Measurements from ENCODE around the gene FAM110D. TPM values are rescaled to one million over a fixed set of nuclear protein-coding genes. Genes with fewer than 3 reads are reported as not detected.

Gene FAM110D
- total RNA-seq, 4 donors from 2014 or later = 0.57 to 9.1 (median 3.2) TPM

DNA sequence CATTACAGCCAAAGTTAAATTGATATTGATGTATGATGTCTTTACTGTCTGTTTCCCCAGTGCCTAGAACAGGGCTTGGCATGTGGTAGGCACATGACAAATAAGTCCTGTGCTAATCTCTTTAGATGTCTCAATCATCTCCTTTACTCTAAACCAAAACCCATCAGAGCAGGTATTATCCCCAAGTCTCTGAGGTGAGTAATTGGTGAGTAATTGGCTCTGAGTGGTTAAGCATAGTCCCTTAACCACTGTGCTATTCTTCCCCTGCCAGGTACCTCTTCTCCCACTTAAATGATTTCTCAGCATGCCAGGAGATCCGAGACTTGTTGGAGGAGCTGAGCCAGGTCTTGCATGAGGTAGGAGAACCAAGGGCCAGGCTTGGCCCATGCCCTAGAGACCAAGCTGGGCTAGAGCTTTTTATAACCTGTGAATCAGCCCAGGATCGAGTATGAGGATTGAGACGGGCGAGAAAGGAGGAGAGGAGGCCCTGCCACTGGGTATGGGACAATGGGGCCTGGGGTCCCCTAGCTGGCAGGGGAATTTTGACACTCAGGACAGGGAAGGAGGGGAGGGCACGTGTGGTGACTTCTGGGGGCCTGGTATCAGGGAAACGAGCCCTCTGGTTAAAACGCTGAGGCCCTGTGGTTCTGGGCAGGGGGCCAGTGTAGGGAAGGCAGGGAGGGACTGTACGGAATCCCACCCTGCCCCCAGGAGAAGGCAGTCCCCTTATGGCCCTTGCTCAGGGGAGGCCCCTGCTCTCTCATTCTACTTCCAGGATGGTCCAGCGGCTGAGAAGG, 22.9 kb downstream of the FAM110D start:
- intact Hi-C loops (cut with DNase I; ENCODE audit: low total_unique reads) = no loop called here
- no peak for DNase-seq (ENCODE audit: low spot score in 2 of 2)
- no peak overlapping the region for H3K4me3 ChIP-seq (ENCODE audit: low read depth, poor library complexity, severe bottlenecking)
- no peak for TF ChIP-seq POLR2A (IDR thresholded peaks at IDR 0.05)
- TF ChIP-seq, protein P1, sequence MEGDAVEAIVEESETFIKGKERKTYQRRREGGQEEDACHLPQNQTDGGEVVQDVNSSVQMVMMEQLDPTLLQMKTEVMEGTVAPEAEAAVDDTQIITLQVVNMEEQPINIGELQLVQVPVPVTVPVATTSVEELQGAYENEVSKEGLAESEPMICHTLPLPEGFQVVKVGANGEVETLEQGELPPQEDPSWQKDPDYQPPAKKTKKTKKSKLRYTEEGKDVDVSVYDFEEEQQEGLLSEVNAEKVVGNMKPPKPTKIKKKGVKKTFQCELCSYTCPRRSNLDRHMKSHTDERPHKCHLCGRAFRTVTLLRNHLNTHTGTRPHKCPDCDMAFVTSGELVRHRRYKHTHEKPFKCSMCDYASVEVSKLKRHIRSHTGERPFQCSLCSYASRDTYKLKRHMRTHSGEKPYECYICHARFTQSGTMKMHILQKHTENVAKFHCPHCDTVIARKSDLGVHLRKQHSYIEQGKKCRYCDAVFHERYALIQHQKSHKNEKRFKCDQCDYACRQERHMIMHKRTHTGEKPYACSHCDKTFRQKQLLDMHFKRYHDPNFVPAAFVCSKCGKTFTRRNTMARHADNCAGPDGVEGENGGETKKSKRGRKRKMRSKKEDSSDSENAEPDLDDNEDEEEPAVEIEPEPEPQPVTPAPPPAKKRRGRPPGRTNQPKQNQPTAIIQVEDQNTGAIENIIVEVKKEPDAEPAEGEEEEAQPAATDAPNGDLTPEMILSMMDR (IDR thresholded peaks at IDR 0.05) = no peak
- 73 to 78% methylated on average over 9 of the region's 9 CpGs for WGBS, 2 donors

DNA sequence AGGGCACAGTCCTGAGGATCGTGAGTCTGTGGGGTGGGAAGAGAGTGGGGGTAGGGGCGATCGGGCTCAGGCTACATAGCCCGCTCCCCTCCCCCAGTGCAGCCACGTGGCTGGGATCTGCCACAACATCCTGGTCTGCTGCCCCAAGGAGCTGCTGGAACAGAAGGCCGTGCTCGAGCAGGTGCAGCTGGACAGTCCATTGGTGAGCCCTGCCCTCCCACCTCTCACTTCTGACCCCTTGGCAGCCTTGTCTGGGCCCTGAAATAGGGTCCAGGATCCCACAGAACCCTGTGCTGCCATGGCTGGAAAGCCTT, 23.5 kb downstream of the FAM110D start:
- no peak for TF ChIP-seq POLR2A (IDR thresholded peaks at IDR 0.05)
- TF ChIP-seq, protein P1 (IDR thresholded peaks at IDR 0.05) = no peak
- WGBS, 2 donors = 85 to 87% methylated on average over 7 of the region's 7 CpGs
- H3K4me3 ChIP-seq (ENCODE audit: low read depth, poor library complexity, severe bottlenecking) = no peak overlapping the region
- intact Hi-C loops (cut with DNase I; ENCODE audit: low total_unique reads) = no loop called here
- DNase-seq (ENCODE audit: low spot score in 2 of 2) = no peak

DNA sequence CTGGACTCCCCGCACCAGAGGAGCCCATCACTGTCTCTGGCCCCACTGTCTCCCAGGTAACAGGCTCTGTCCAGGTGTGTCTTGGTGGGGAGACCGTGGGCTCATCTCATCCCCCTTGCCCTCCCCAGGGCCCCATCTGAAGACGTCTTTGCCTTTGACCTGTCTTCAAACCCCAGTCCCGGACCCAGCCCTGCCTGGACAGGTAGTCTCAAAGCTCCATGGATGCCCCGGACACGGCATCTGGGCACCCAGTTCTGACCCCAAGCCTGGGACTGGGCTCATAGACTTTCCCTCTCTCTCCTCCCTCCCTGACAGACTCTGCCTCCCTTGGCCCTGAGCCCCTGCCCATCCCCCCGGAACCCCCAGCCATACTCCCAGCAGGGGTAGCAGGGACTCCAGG, 25.2 kb downstream of the FAM110D start:
- TF ChIP-seq, protein P1 (IDR thresholded peaks at IDR 0.05) = no peak
- no peak for TF ChIP-seq POLR2A (IDR thresholded peaks at IDR 0.05)
- H3K4me3 ChIP-seq (ENCODE audit: low read depth, poor library complexity, severe bottlenecking) = no peak overlapping the region
- intact Hi-C loops (cut with DNase I; ENCODE audit: low total_unique reads) = no loop called here
- no peak for DNase-seq (ENCODE audit: low spot score in 2 of 2)
- WGBS, 2 donors = 92 to 97% methylated on average over 7 of the region's 7 CpGs

DNA sequence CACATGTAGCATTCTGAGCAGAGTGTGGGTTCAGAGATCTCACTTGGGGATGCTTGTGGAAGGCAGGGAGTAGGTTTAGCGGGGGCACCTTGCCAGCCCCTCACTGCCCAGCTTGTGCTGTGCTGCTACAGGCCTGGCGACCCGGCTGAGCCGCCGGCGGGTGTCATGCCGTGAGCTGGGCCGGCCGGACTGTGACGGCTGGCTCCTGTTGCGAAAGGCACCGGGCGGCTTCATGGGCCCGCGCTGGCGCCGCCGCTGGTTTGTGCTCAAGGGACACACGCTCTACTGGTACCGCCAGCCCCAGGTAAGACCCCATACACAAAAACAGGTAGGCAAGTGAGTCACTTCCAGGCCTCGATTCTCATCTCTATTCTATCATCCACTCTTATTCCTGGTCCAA, 26.0 kb downstream of the FAM110D start:
- no peak overlapping the region for H3K4me3 ChIP-seq (ENCODE audit: low read depth, poor library complexity, severe bottlenecking)
- WGBS, 2 donors = 93 to 94% methylated on average over 21 of the region's 21 CpGs
- no peak for DNase-seq (ENCODE audit: low spot score in 2 of 2)
- TF ChIP-seq, protein P1 (IDR thresholded peaks at IDR 0.05) = no peak
- TF ChIP-seq POLR2A (IDR thresholded peaks at IDR 0.05) = no peak
- intact Hi-C loops (cut with DNase I; ENCODE audit: low total_unique reads) = no loop called here

DNA sequence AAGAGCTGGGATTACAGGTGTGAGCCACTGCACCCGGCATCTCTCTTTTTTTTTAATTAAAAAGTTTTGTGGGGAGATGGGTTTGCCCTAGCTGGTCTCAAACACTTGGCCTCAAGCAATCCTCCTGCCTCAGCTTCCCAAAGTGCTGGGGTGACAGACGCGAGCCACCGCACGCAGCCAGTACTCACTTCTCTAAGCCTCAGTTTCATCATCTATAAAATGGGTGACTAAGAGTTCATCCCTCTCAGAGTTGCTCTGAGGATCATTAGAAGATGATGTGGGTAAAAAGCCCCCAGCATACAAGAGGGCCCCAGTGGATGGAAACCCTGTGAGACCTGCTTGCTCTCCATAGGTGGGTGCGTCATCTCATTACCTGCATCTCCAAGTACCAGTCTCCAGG, 29.0 kb downstream of the FAM110D start:
- TF ChIP-seq, protein P1 (IDR thresholded peaks at IDR 0.05) = no peak
- no peak for TF ChIP-seq POLR2A (IDR thresholded peaks at IDR 0.05)
- WGBS, 2 donors = 95 to 100% methylated on average over 6 of the region's 6 CpGs
- intact Hi-C loops (cut with DNase I; ENCODE audit: low total_unique reads) = no loop called here
- no peak for DNase-seq (ENCODE audit: low spot score in 2 of 2)
- no peak overlapping the region for H3K4me3 ChIP-seq (ENCODE audit: low read depth, poor library complexity, severe bottlenecking)

DNA sequence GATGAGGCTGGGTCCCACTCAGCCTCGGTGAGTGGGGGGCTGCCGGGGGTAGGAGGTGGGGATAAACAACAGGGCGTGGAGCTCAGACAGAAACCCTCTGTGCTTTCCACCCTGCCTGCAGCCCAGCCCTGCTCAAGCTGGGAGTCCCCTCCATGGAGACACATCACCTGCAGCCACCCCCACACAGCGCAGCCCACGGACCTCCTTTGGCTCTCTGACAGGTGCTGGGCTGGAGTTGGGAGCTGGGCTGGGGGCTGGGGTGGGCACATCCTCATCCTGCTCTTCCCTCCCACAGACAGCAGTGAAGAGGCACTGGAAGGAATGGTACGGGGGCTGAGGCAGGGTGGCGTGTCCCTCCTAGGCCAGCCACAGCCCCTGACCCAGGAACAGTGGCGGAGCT, 29.6 kb downstream of the FAM110D start:
- WGBS, 2 donors = 85 to 93% methylated on average over 8 of the region's 8 CpGs
- H3K4me3 ChIP-seq (ENCODE audit: low read depth, poor library complexity, severe bottlenecking) = no peak overlapping the region
- DNase-seq (ENCODE audit: low spot score in 2 of 2) = no peak
- intact Hi-C loops (cut with DNase I; ENCODE audit: low total_unique reads) = no loop called here
- TF ChIP-seq, protein P1 (IDR thresholded peaks at IDR 0.05) = no peak
- TF ChIP-seq POLR2A (IDR thresholded peaks at IDR 0.05) = no peak

All from lower leg skin (tissue), 4 donors.